H1 (cell line): ENCODE results near the gene TECTB. TPM values are rescaled to one million over a fixed set of nuclear protein-coding genes. Genes with fewer than 3 reads are reported as not detected.

Experiments
- CTCF ChIA-PET: fragments of 300-600 bp; sonication (Branson Sonifier 250); formaldehyde crosslinking; loops from one replicate; lab custom pipeline; 2021; ENCODE audit not compliant: partially characterized antibody; lab: Charles Lee
- POLR2A ChIA-PET: fragments of 300-600 bp; sonication (Branson Sonifier 250); formaldehyde crosslinking; loops from one replicate; lab custom pipeline; 2021; ENCODE audit warnings: inconsistent platforms; ENCODE audit not compliant: partially characterized antibody; lab: Charles Lee
- DNase-seq, 2 experiments: peaks; one replicate each; pipeline versions ENCODE4 v3.0.0 to v3.0.0-alpha.2; 2010 to 2022; ENCODE audit warnings: low spot score in 2 of 2, low read depth in 1 of 2, mixed read lengths in 1 of 2
- FAIRE-seq: peaks from 2 replicates; lab custom pipeline; 2011; peaks lifted over from hg19 to GRCh38; lab: Jason Lieb, UNC
- H2AFZ ChIP-seq: 2 replicates; pipeline ENCODE4 v1.8.1; 2012; ENCODE audit warnings: low read length, inconsistent platforms
- H2AK5ac ChIP-seq: 2 replicates; pipeline ENCODE4 v1.6.1; 2013; ENCODE audit warnings: low read depth, low read length
- H2BK120ac ChIP-seq: replicated peaks from 2 replicates; pipeline ENCODE3; 2013; ENCODE audit warnings: low read depth, low read length, inconsistent platforms
- H2BK12ac ChIP-seq: 2 replicates; pipeline ENCODE4 v1.6.1; 2013; ENCODE audit warnings: low read depth, low read length
- H2BK15ac ChIP-seq: 2 replicates; pipeline ENCODE4 v1.6.1; 2013; ENCODE audit warnings: low read length
- H2BK20ac ChIP-seq: 2 replicates; pipeline ENCODE4 v1.6.1; 2013; ENCODE audit warnings: low read length
- H2BK5ac ChIP-seq: 2 replicates; pipeline ENCODE4 v1.6.1; 2013; ENCODE audit warnings: low read depth, low read length
- H3K14ac ChIP-seq: 2 replicates; pipeline ENCODE4 v1.6.1; 2013; ENCODE audit warnings: inconsistent platforms; ENCODE audit not compliant: insufficient read length
- H3K18ac ChIP-seq: 2 replicates; pipeline ENCODE4 v1.6.1; 2013; ENCODE audit warnings: low read length; ENCODE audit errors: extremely low read depth
- H3K23ac ChIP-seq: 2 replicates; pipeline ENCODE4 v1.6.1; 2013; ENCODE audit warnings: inconsistent platforms; ENCODE audit not compliant: insufficient read length
- H3K23me2 ChIP-seq: 2 replicates; pipeline ENCODE4 v1.6.1; 2013; ENCODE audit warnings: low read depth, low read length
- H3K27ac ChIP-seq: 2 replicates; pipeline ENCODE4 v1.6.1; 2011; ENCODE audit warnings: low read depth, low read length, inconsistent platforms
- H3K27me3 ChIP-seq, 4 experiments: replicated peaks in 1 of 4; 1 replicate in 1 of 4; 2 replicates in 3 of 4; pipeline versions ENCODE4 v1.6.1 to v1.8.1; 2011 to 2013; ENCODE audit warnings: low read length in 3 of 4, mild to moderate bottlenecking in 3 of 4, inconsistent platforms in 2 of 4, mixed read lengths in 2 of 4, moderate library complexity in 1 of 4; ENCODE audit not compliant: control insufficient read depth in 3 of 4, insufficient read depth in 3 of 4; ENCODE audit errors: extremely low read depth in 1 of 4
- H3K36me3 ChIP-seq, 4 experiments: 2 replicates each; pipeline versions ENCODE4 v1.6.1 to v1.8.1; 2011 to 2013; ENCODE audit warnings: mild to moderate bottlenecking in 4 of 4, low read length in 3 of 4, moderate library complexity in 2 of 4, control low read depth in 1 of 4, inconsistent platforms in 1 of 4; ENCODE audit not compliant: insufficient read depth in 4 of 4, control insufficient read depth in 2 of 4
- H3K4ac ChIP-seq: replicated peaks from 2 replicates; pipeline ENCODE3; 2013; ENCODE audit warnings: low read length, low read depth, mixed read lengths, inconsistent platforms; ENCODE audit not compliant: insufficient read length
- H3K4me1 ChIP-seq, 4 experiments: replicated peaks in 1 of 4; 1 replicate in 1 of 4; 2 replicates in 3 of 4; pipeline versions ENCODE4 v1.6.1 to v1.8.1; 2011 to 2013; ENCODE audit warnings: low read length in 3 of 4, inconsistent platforms in 2 of 4, mixed read lengths in 1 of 4; ENCODE audit not compliant: insufficient read depth in 4 of 4, control insufficient read depth in 3 of 4
- H3K4me2 ChIP-seq, 2 experiments: 2 replicates each; pipeline versions ENCODE4 v1.6.1 to v1.8.1; 2011 to 2013; ENCODE audit warnings: low read depth in 2 of 2, low read length in 2 of 2, control low read depth in 1 of 2, inconsistent platforms in 1 of 2, mild to moderate bottlenecking in 1 of 2; ENCODE audit not compliant: insufficient read depth in 1 of 2
- H3K4me3 ChIP-seq, 4 experiments: fragments of 200-600, 300-600 bp in 1 of 4; sonication (generic), shearing (Covaris generic), sonication (Bioruptor Twin) in 1 of 4; 2 replicates each; pipeline versions ENCODE4 v1.5.1 to v1.8.1; 2011 to 2016; ENCODE audit warnings: low read length in 4 of 4, low read depth in 3 of 4, control low read depth in 2 of 4, inconsistent platforms in 2 of 4, mild to moderate bottlenecking in 2 of 4, mixed read lengths in 1 of 4, moderate library complexity in 1 of 4; ENCODE audit not compliant: insufficient read depth in 2 of 4; ENCODE audit errors: extremely low read depth in 1 of 4
- H3K56ac ChIP-seq: replicated peaks from 2 replicates; pipeline ENCODE3; 2013; ENCODE audit warnings: low read depth, mild to moderate bottlenecking, mixed read lengths, low read length, inconsistent platforms; ENCODE audit not compliant: insufficient read length
- H3K79me1 ChIP-seq: 2 replicates; pipeline ENCODE4 v1.6.1; 2013; ENCODE audit warnings: low read depth, low read length, control low read depth
- H3K79me2 ChIP-seq, 2 experiments: 2 replicates each; pipeline versions ENCODE4 v1.6.1 to v1.8.1; 2012 to 2013; ENCODE audit warnings: low read length in 2 of 2, mild to moderate bottlenecking in 2 of 2, inconsistent platforms in 1 of 2; ENCODE audit not compliant: insufficient read depth in 2 of 2, control insufficient read depth in 1 of 2
- H3K9ac ChIP-seq, 4 experiments: replicated peaks in 1 of 4; 1 replicate in 1 of 4; 2 replicates in 3 of 4; pipeline versions ENCODE4 v1.6.1 to v1.8.1; 2011 to 2013; ENCODE audit warnings: low read depth in 3 of 4, low read length in 3 of 4, control low read depth in 2 of 4, mild to moderate bottlenecking in 2 of 4, moderate library complexity in 2 of 4, inconsistent platforms in 1 of 4; ENCODE audit errors: extremely low read depth in 1 of 4
- H3K9me3 ChIP-seq, 2 experiments: 2 replicates each; pipeline versions ENCODE4 v1.6.1 to v1.8.1; 2012 to 2013; ENCODE audit warnings: mild to moderate bottlenecking in 2 of 2, moderate library complexity in 2 of 2, control low read depth in 1 of 2, inconsistent platforms in 1 of 2, low read depth in 1 of 2, low read length in 1 of 2, mixed read lengths in 1 of 2; ENCODE audit not compliant: insufficient read depth in 2 of 2
- H4K20me1 ChIP-seq, 2 experiments: replicated peaks in 1 of 2; 2 replicates each; pipeline versions ENCODE3 to v1.8.1; 2011 to 2013; ENCODE audit warnings: inconsistent platforms in 2 of 2, low read length in 2 of 2, mild to moderate bottlenecking in 1 of 2; ENCODE audit not compliant: insufficient read depth in 2 of 2, control insufficient read depth in 1 of 2
- H4K5ac ChIP-seq: 2 replicates; pipeline ENCODE4 v1.6.1; 2013; ENCODE audit warnings: low read length, low read depth, mixed read lengths, inconsistent platforms; ENCODE audit not compliant: insufficient read length
- H4K8ac ChIP-seq: 2 replicates; pipeline ENCODE4 v1.8.0; 2013; ENCODE audit warnings: mild to moderate bottlenecking, moderate library complexity, low read length, inconsistent platforms; ENCODE audit not compliant: insufficient read depth; ENCODE audit errors: extremely low read depth
- H4K91ac ChIP-seq: replicated peaks from 2 replicates; pipeline ENCODE3; 2013; ENCODE audit warnings: low read length, mixed read lengths, inconsistent platforms; ENCODE audit not compliant: insufficient read length
- ASH2L ChIP-seq: fragments of 200-600, 300-600 bp; sonication (generic); IDR thresholded peaks from one replicate; pipeline ENCODE4 v1.7.1; 2017; ENCODE audit warnings: low read length
- CBX5 ChIP-seq: fragments of 300-800, 300-1000 bp; sonication (generic); IDR thresholded peaks from 2 replicates; pipeline ENCODE4 v1.7.1; 2016; ENCODE audit warnings: antibody characterized with exemption, low read length, low read depth
- CBX8 ChIP-seq: fragments of 300-800, 300-1000 bp; sonication (generic); IDR thresholded peaks from 2 replicates; pipeline ENCODE4 v1.7.1; 2016; ENCODE audit warnings: low read depth, low read length, borderline replicate concordance
- E2F6 ChIP-seq: IDR thresholded peaks from 2 replicates; pipeline ENCODE4 v1.6.1; 2012; ENCODE audit warnings: inconsistent platforms
- GTF2F1 ChIP-seq: IDR thresholded peaks from 2 replicates; pipeline ENCODE4 v1.6.1; 2012; ENCODE audit warnings: low read depth, low read length, improper control_type of control experiment, borderline replicate concordance
- PHF8 ChIP-seq: fragments of 200-600 bp; sonication (generic); conservative IDR thresholded peaks from 2 replicates; pipeline ENCODE4 v1.7.1; 2012; ENCODE audit warnings: low read depth, mild to moderate bottlenecking, inconsistent platforms, low read length, moderate library complexity
- POLR2A ChIP-seq, 2 experiments: IDR thresholded peaks; 1 replicate in 1 of 2; 2 replicates in 1 of 2; pipeline ENCODE4 v1.6.1; 2011; ENCODE audit warnings: low read depth in 2 of 2, low read length in 2 of 2, mild to moderate bottlenecking in 2 of 2; ENCODE audit errors: control extremely low read depth in 1 of 2
- SAP30 ChIP-seq: fragments of 300-600 bp; sonication (generic); IDR thresholded peaks from 2 replicates; pipeline ENCODE4 v1.7.1; 2012; ENCODE audit warnings: low read length, moderate library complexity, mild to moderate bottlenecking, inconsistent platforms; ENCODE audit not compliant: insufficient read depth, insufficient replicate concordance
- SIN3A ChIP-seq, 2 experiments: IDR thresholded peaks in 1 of 2; conservative IDR thresholded peaks in 1 of 2; 2 replicates each; pipeline ENCODE4 v1.6.1; 2011 to 2012; ENCODE audit warnings: low read length in 2 of 2, improper control_type of control experiment in 1 of 2, low read depth in 1 of 2, mild to moderate bottlenecking in 1 of 2
- TAF1 ChIP-seq: IDR thresholded peaks from 2 replicates; pipeline ENCODE4 v1.6.1; 2011; ENCODE audit warnings: mild to moderate bottlenecking, low read depth, low read length
- WGBS, 2 experiments: shearing (Covaris generic) in 1 of 2; methylation state at CpG; one replicate each; pipeline versions ENCODE4 v1.1.6 to v1.1.7; 2013 to 2015; ENCODE audit warnings: low lambda C conversion rate in 2 of 2, mixed read lengths in 2 of 2, inconsistent platforms in 1 of 2, low coverage in 1 of 2, missing lambda C conversion rate in 1 of 2; ENCODE audit not compliant: insufficient replicate concordance in 2 of 2, insufficient coverage in 1 of 2, insufficient read length in 1 of 2; ENCODE audit errors: extremely low coverage in 1 of 2, missing lambda C conversion rate in 1 of 2; 5-methylcytosine and 5-hydroxymethylcytosine counted together
- polyA plus RNA-seq, 7 experiments: library from polyadenylated mRNA; depleted of rRNA in 3 of 7; stranded (reverse) in 5 of 7; unstranded in 2 of 7; fragments of >200 nt in 5 of 7; fragments of 200-250 nt in 2 of 7; gene quantifications; 1 replicate in 5 of 7; 2 replicates in 1 of 7; 4 replicates in 1 of 7; pipeline versions ENCODE4 v1.2.1 to v1.2.3, GENCODE V29; 2011 to 2013; ENCODE audit warnings: missing spikeins in 2 of 7, mixed read lengths in 2 of 7
- total RNA-seq: library from RNA; stranded (reverse); fragmentation: NEBNext Ultra II Directional; extraction: Animal tissue kit (Norgen Biotek cat#: 25700); gene quantifications from 2 replicates; pipeline ENCODE4 v1.2.1, GENCODE V29; 2021
- TF ChIP-seq, protein P1 (sequence below): IDR thresholded peaks from 2 replicates; pipeline ENCODE4 v1.6.1; 2011; ENCODE audit warnings: low read depth, mild to moderate bottlenecking, low read length; ENCODE audit not compliant: insufficient read depth

TECTB gene
- total and polyA plus RNA-seq, 2 of the 8 experiments (the other 6 are each of a cell fraction or from before 2014, with no cell fraction given) = not detected

- H3K4ac ChIP-seq = no peak overlapping the region
- H3K14ac ChIP-seq = no peak overlapping the region
- H3K23ac ChIP-seq = no peak overlapping the region
- H3K4me3 ChIP-seq = no peak overlapping the region
- WGBS, 2 experiments = 89% methylated on average over 7 of the region's 7 CpGs; no CpG with 5 or more reads in 1 of the 2 experiments
- H2BK120ac ChIP-seq = no peak overlapping the region
- no peaks in the 10 kb centered on the region for H3K9me3 ChIP-seq
- no peak overlapping the region for H2AFZ ChIP-seq
- no peaks in the 10 kb centered on the region for H3K23me2 ChIP-seq
- no peak for FAIRE-seq
- no peaks in the 10 kb centered on the region for H3K36me3 ChIP-seq
- no peak overlapping the region for H4K8ac ChIP-seq
- H3K27me3 ChIP-seq = peaks cover 0 to 3% (median 1%) of the 10 kb centered on the region in 4 experiments; a peak in 5 of 7 replicates
- TF ChIP-seq ASH2L = no peak
- TF ChIP-seq TAF1 = no peak
- TF ChIP-seq E2F6 = no peak
- no peak for TF ChIP-seq GTF2F1
- no peak for TF ChIP-seq CBX8
- TF ChIP-seq PHF8 = no peak
- TF ChIP-seq CBX5 = no peak
- TF ChIP-seq SAP30 = no peak
- TF ChIP-seq, protein P1, sequence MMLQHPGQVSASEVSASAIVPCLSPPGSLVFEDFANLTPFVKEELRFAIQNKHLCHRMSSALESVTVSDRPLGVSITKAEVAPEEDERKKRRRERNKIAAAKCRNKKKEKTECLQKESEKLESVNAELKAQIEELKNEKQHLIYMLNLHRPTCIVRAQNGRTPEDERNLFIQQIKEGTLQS = no peak
- TF ChIP-seq SIN3A (conservative IDR thresholded peaks at IDR 0.05 in 1 of 2, IDR thresholded peaks at IDR 0.05 in 1 of 2; ENCODE audit: low read depth in 1 of 2, low read length in 2 of 2) = no peak
- TF ChIP-seq POLR2A (IDR thresholded peaks at IDR 0.05; ENCODE audit: control extremely low read depth in 1 of 2, low read depth in 2 of 2, low read length in 2 of 2) = no peak
- no peak overlapping the region for H3K18ac ChIP-seq
- H2BK5ac ChIP-seq = no peak overlapping the region
- no peak overlapping the region for H2AK5ac ChIP-seq
- ChIA-PET CTCF (interaction anchor here (1.4 kb wide), 1 partner anchor 18 kb away, joined by 3 read pairs; no protein-coding TSS in a partner anchor), POLR2A (no interaction called here)
- H3K79me2 ChIP-seq = no peaks in the 10 kb centered on the region
- no peak overlapping the region for H2BK12ac ChIP-seq
- no peak overlapping the region for H3K9ac ChIP-seq
- no peak for DNase-seq
- no peak overlapping the region for H3K27ac ChIP-seq
- H3K56ac ChIP-seq = no peak overlapping the region
- no peak overlapping the region for H4K5ac ChIP-seq
- H2BK15ac ChIP-seq = no peak overlapping the region
- no peaks in the 10 kb centered on the region for H4K20me1 ChIP-seq
- H3K4me1 ChIP-seq = no peaks in the 10 kb centered on the region
- no peaks in the 10 kb centered on the region for H3K79me1 ChIP-seq
- H3K4me2 ChIP-seq = no peak overlapping the region
- H2BK20ac ChIP-seq = no peak overlapping the region
- no peak overlapping the region for H4K91ac ChIP-seq
Measured at GRCh38 chr10:112289373-112290053, 6.3 kb downstream of the TECTB start.
